Inflammatory macrophage treated with lipopolysaccharide for 1 hour (primary cell): Measurements from ENCODE around the gene SH2D7.
"Not testable (repeated sequence)": the region's sequence is repeated elsewhere in the genome, so short reads cannot be mapped to it uniquely, and the experiment has no call there.

Experiments used
- DNase-seq, 2 donors: peaks; one replicate each; pipeline ENCODE4 v3.0.0-alpha.2; 2020 to 2022

Gene SH2D7

DNA sequence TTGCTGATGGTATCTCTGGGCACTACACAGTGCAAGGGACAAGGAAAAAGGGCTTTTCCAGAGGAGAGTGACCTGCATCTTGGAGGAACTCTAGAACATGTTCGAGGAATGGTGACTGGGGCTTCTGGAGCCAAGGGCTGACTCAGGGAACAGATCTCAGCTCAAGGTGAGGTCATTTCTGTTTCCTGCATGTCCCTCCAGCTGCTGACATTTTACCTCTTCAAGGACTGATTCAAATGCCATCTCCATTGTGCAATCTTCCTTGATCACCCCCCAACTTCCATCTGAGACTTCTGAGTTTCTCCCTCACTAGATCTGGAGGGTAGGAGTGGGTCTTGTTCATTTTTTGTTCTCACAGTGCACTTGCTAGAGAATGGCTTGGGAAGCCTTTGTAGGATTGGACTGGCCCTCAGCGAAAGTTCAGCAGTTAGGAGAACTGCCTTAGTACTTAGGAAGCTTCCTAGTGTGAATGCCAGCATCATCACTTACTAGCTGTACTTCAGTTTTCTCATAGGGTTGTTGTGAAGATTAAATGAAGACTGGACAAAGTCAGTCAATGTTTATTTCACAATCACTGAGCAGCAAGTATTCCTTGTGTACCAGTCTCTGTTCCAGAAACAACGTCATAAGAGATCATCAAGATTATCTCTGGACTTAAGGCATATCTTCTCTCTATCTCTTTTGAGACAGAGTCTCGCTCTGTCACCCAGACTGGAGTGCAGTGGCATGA lies 54.2 kb downstream of the SH2D7 start:
- DNase-seq = no peak

DNA sequence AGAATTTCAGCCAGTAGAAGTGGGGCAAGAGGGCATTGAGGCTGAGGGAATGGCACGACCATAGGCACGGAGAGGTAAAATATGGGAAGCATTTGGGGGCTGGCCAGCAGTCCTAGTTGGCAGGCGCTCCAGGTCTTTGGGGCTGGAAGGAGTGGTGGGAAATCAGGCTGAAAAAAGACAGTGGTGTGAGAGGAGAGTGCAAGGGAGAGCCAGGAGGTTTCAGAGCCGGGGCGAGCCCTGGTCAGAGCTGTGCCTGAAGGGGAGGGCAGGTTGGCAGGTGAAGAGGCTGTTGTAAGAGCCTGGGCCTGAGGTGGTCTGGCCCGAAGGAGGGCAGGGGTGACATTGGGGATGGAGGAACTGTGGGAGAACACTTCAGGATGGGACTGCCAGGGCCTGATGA lies 55.2 kb downstream of the SH2D7 start:
- DNase-seq = no peak

DNA sequence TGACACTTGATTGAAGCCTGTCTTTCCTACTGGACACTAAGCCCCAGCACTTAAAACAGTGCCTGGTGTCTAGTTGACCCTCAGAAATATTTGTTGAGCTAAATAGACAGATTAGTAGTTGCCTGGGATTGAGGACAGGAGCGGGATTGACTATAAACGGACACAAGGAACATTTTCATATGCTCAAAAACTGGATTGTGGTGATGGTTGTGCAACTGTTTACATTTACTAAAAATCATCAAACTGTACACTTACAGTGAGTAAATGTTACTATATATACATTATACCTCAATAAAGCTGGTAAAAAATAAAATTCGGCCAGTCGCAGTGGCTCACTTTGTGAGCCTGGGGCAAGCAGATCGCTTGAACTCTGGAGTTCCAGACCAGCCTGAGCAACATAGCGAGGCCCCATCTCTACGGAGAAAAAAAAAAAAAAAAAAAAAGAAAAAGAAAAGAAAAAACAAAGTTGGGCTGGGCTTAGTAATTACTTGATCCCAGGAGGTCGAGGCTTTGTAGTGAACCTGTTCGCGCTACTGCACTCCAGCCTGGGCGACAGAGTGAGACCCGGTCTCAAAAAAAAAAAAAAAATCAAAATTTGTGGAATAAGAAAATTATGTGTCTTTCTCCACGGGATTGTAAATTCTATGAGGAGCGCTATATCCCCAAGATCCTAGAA lies 56.2 kb downstream of the SH2D7 start:
- no peak for DNase-seq

DNA sequence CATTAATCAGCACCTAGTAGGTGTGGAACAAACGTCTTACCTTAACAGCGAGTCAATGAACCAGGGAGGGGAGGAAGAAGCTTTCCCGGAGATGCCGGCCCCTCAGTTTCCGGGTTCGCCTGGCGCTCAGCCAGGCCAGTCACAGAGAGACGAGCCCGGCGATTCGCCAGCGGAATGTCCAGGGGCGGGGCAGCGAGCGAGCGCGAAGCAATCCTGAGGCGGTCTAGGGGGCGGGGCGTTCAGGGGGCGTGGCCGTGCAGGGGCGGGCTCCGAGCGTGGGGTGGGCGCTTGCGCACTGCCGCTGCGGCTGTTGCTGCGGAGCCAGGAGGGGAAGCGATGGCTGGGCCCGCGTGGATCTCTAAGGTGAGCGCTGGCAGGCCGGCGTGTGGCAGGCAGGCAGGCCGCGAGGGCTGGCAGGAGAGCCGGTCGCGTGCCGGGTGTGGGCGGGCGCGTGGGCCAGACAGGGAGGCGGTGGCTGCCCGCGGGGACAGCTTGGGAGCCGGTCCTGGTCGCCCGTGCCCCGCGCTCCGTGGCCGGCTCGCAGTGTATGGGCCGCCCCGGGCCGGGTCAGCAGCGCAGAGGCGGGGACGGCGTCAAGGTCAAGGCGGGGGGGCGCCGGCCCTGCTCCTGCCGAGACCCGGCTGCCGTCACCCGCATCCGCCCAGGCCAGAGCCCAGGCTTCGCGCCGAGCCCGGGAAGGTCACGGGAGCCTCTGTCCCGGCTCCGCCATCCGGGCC lies 56.9 kb downstream of the SH2D7 start, which contains the start of gene IDH3A:
IDH3A (plus strand) TSS at position 295 of the 737 bp plus-strand sequence; CDS start at position 337, 42 bp downstream.
- peak; percentile 94 to 99 for DNase-seq

DNA sequence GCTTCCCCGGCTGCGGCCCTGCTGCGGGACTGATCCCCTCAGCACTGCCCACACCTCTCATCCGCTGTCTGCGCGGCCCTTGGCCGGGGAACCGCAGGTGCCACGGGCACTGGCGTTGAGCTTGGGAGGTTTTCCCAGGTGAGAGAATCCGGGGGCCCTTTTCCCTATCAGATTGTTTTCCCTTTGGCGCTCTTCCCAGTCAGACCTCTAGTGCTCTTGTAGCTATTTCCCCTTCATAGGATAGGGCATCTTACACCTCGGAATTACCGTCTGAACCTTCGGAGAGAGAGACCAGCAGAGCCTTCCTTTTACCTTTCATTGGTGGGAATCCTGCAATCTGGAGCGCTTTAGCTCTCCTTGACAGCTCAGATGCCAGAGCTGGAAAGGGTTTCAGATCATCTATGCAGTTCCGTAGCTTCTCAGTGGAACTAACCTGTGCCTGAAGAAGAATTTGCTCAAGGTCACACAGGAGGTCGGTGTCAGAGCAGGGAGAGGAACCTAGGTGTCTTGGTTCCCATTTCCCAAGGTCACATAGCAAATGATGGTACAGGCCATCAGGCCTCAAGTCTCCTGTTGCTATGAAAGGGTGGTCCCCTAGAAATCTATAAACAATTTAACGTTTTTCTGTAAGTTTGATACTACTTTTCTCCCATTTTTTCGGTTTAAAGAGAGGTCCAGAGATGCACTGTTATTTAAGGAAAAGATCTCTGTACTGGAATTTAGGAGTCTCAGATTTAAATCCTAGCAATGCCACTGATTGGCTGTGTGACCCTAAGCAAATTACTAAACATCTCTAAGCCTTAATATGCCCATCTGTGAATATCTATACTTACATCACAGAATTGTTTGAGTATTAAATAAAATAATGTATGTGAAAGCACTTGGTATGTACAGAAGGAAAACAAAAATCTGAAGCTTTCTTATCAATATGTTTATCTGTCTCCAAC lies 57.7 kb downstream of the SH2D7 start:
- DNase-seq = no peak

DNA sequence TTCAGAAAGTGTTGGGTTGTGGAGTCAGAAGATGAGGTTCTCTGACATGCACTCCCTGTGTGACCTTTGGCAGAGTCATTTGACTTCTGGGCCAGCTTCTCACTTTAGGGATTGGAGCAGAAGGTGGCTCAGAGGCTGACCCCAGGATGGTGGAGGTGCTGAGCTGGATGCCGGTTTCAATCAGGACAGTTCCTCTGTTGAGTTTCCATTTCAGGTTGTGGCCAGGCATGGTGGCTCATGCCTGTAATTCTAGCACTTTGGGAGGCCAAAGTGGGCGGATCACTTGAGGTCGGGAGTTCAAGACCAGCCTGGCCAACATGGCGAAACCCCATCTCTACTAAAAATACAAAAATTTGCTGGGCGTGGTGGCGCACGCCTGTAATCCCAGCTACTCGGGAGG lies 58.7 kb downstream of the SH2D7 start:
- not testable (repeated sequence) for DNase-seq
